T-helper 17 cell (primary cell): Measurements from ENCODE around the gene PRKCE. TPM values are rescaled to one million over a fixed set of nuclear protein-coding genes. Genes with fewer than 3 reads are reported as not detected.

Experiments
- ATAC-seq: fragments of 150-1000 bp; cut with Tn5 transposase; 2 replicates; pipeline ENCODE4 v1.10.0; 2021; ENCODE audit warnings: mild to moderate bottlenecking, moderate library complexity
- DNase-seq, 3 donors: peaks; one replicate each; pipeline versions ENCODE4 v3.0.0 to v3.0.0-alpha.2; 2020 to 2021
- H3K9me3 ChIP-seq: one replicate; pipeline ENCODE4 v1.7.0; 2013; ENCODE audit warnings: low read length, mild to moderate bottlenecking; ENCODE audit not compliant: control insufficient read depth, poor library complexity, severe bottlenecking
- H3K27ac Mint-ChIP-seq: one replicate; pipeline ENCODE4 v1.8.0; 2022; ENCODE audit warnings: mild to moderate bottlenecking, moderate library complexity, mixed read lengths
- H3K27me3 Mint-ChIP-seq: one replicate; pipeline ENCODE4 v1.8.0; 2022; ENCODE audit warnings: mixed read lengths
- H3K36me3 Mint-ChIP-seq: one replicate; pipeline ENCODE4 v1.8.0; 2022; ENCODE audit warnings: low read depth, mixed read lengths
- H3K4me1 Mint-ChIP-seq: one replicate; pipeline ENCODE4 v1.8.0; 2022; ENCODE audit warnings: mild to moderate bottlenecking, mixed read lengths
- H3K4me3 Mint-ChIP-seq: one replicate; pipeline ENCODE4 v1.8.0; 2022; ENCODE audit warnings: mild to moderate bottlenecking, moderate library complexity, mixed read lengths
- total RNA-seq, 4 donors: library from RNA in 2 of 4; stranded (reverse) in 2 of 4; gene quantifications; one replicate each; pipeline ENCODE4 v1.2.3 and lab custom pipeline; 2022 to 2026

The PRKCE gene
- total RNA-seq, 2 donors from 2014 or later = 17.6 to 23.7 TPM

DNA sequence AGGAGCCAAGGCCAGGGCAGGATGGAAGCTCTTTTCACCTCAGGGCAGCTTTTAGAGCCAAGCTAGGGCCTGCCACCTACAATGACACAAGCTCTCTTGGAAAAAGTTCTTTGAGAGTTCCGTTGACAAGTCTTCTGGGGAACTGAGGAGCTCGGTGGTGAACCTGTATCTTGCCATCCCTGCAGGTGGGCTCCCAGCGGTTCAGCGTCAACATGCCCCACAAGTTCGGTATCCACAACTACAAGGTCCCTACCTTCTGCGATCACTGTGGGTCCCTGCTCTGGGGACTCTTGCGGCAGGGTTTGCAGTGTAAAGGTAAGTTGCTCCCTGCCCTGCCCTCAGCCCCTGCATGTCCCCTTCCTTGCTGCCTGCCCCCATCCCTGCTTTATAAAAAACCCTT is 332.9 kb downstream of the PRKCE start:
- H3K27me3 Mint-ChIP-seq = no peaks in the 10 kb centered on the region
- peaks cover 11% of the 10 kb centered on the region for H3K4me1 Mint-ChIP-seq
- ATAC-seq (no peak), DNase-seq (no peak)
- peaks cover 19% of the 10 kb centered on the region for H3K36me3 Mint-ChIP-seq
- no peak overlapping the region for H3K27ac Mint-ChIP-seq
- H3K9me3 ChIP-seq = no peaks in the 10 kb centered on the region
- no peak overlapping the region for H3K4me3 Mint-ChIP-seq

GRCh38 chr2:45984896-45985473 is 333.5 kb downstream of the PRKCE start:
- Mint-ChIP-seq H3K27ac (no peak overlapping the region), H3K36me3 (peaks cover 19% of the 10 kb centered on the region), H3K27me3 (no peaks in the 10 kb centered on the region), H3K4me1 (peaks cover 11% of the 10 kb centered on the region), H3K4me3 (peak overlapping the region; percentile 49)
- DNase-seq = no peak
- no peaks in the 10 kb centered on the region for H3K9me3 ChIP-seq
- ATAC-seq = no peak

DNA sequence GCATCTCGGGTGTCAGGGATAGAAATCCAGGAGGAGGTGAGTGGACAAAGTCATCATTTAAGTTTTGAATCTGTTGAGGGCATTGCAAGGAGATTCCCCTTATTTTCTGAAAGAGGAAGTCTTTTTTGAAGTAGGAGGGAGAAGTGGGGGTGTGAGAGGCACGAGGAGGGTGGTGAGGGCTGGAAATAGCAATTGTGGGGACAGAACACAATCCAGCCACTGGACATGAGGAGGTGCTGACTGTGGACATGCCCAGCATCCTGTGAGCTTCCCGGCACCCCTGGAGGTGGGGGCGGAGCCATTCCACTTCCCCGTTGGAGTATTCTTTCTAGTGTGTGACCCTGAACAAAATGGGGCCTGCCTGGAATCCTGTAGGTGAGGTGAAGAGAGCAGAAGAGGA is 335.0 kb downstream of the PRKCE start:
- no peaks in the 10 kb centered on the region for H3K9me3 ChIP-seq
- H3K27me3 Mint-ChIP-seq = no peaks in the 10 kb centered on the region
- ATAC-seq = no peak
- H3K4me3 Mint-ChIP-seq = no peak overlapping the region
- peaks cover 11% of the 10 kb centered on the region for H3K4me1 Mint-ChIP-seq
- no peak overlapping the region for H3K27ac Mint-ChIP-seq
- H3K36me3 Mint-ChIP-seq = peaks cover 19% of the 10 kb centered on the region
- no peak for DNase-seq

DNA sequence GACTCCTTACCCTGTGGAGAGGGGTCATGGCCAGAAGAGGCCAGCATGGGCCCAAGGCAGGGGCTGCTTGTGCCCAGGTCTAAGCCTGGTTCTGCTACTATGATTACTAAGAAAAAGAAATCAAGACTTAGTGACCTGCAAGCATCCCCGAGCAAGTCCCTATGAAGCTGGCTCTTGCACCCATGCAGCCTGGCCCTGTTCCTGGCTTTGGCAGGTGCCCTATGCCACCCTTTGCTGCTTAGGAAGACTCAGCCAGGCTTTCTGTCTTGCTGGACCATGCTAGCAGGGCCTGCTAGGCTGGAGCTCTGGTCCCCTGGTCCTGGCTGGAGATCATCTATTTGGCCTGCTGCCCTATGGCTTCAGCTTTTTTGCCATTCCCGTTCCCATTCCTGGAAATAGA is 336.4 kb downstream of the PRKCE start:
- H3K36me3 Mint-ChIP-seq = peaks cover 12% of the 10 kb centered on the region
- no peak for DNase-seq
- H3K9me3 ChIP-seq = no peaks in the 10 kb centered on the region
- ATAC-seq = no peak
- no peaks in the 10 kb centered on the region for H3K27me3 Mint-ChIP-seq
- no peak overlapping the region for H3K27ac Mint-ChIP-seq
- peaks cover 8% of the 10 kb centered on the region for H3K4me1 Mint-ChIP-seq
- no peak overlapping the region for H3K4me3 Mint-ChIP-seq

DNA sequence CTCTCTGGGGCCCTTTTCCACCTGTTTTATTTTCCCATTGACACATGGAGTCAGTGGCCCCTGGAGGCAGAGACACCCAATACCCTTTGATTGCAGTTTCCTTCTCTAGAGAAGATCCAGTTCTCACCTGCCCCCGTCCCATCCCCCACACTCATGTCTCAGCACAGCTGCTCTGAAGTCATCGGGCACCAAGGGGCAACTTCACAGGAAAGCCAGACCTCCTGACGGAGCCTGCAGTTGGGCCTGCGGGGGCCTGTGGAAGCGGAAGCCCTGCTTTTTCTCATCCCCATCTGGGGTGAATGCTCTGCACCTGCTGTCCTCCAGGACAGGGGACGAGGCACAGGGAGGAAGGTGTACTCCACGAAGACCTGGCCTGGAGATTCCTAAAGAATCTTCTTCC is 337.4 kb downstream of the PRKCE start:
- ATAC-seq (no peak), DNase-seq (no peak)
- Mint-ChIP-seq H3K4me3 (no peak overlapping the region), H3K36me3 (peaks cover 12% of the 10 kb centered on the region), H3K27ac (peak overlapping the region; percentile 45), H3K4me1 (peaks cover 11% of the 10 kb centered on the region), H3K27me3 (no peaks in the 10 kb centered on the region)
- H3K9me3 ChIP-seq = no peaks in the 10 kb centered on the region

GRCh38 chr2:45990131-45990530 is 338.7 kb downstream of the PRKCE start:
- H3K27me3 Mint-ChIP-seq = no peaks in the 10 kb centered on the region
- H3K27ac Mint-ChIP-seq = no peak overlapping the region
- H3K36me3 Mint-ChIP-seq = peaks cover 12% of the 10 kb centered on the region
- H3K4me1 Mint-ChIP-seq = peaks cover 9% of the 10 kb centered on the region
- ATAC-seq = no peak
- DNase-seq = no peak
- no peak overlapping the region for H3K4me3 Mint-ChIP-seq
- H3K9me3 ChIP-seq = no peaks in the 10 kb centered on the region

DNA sequence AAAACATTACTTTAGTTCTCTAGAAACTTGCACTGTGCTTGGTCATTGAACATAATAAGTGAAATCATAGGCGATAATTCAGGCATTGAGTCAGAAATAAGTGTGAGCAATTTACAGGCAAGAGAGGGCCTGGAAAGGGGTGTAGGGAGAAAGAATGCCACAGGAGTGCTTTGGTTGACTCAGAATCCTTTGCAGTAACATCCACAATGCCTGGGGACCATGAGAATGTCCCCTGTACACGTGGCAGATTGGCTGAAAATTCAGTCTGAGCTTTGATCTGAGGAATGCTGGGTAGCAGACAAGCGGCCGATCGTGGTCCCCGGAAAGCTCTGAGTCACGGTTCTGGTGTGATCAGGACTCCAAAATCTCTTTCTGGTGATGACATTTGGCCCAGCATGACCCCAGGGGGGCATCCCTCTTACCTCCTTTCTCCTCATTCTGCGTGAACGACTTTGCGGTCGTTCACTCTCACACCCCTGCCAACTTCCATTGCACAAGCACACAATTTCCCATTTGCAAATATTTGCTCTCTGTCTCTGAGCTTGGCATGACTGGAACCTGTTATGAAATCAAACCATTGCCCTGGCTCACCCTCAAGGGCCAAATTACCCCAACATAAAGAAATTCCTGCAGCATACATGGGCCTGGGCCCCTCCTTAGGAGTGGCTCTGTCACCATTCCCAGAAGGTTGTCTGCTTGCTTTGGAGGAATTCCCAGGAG is 340.7 kb downstream of the PRKCE start:
- no peaks in the 10 kb centered on the region for H3K27me3 Mint-ChIP-seq
- H3K27ac Mint-ChIP-seq = no peak overlapping the region
- no peaks in the 10 kb centered on the region for H3K9me3 ChIP-seq
- DNase-seq (no peak), ATAC-seq (no peak)
- peaks cover 2% of the 10 kb centered on the region for H3K36me3 Mint-ChIP-seq
- H3K4me3 Mint-ChIP-seq = no peak overlapping the region
- H3K4me1 Mint-ChIP-seq = peaks cover 6% of the 10 kb centered on the region

- H3K4me1 Mint-ChIP-seq = peaks cover 6% of the 10 kb centered on the region
- no peak overlapping the region for H3K27ac Mint-ChIP-seq
- H3K27me3 Mint-ChIP-seq = no peaks in the 10 kb centered on the region
- peaks cover 2% of the 10 kb centered on the region for H3K36me3 Mint-ChIP-seq
- H3K9me3 ChIP-seq = no peaks in the 10 kb centered on the region
- H3K4me3 Mint-ChIP-seq = no peak overlapping the region
- ATAC-seq = no peak
- no peak for DNase-seq
Measured at GRCh38 chr2:45992741-45993475, 341.4 kb downstream of the PRKCE start.

DNA sequence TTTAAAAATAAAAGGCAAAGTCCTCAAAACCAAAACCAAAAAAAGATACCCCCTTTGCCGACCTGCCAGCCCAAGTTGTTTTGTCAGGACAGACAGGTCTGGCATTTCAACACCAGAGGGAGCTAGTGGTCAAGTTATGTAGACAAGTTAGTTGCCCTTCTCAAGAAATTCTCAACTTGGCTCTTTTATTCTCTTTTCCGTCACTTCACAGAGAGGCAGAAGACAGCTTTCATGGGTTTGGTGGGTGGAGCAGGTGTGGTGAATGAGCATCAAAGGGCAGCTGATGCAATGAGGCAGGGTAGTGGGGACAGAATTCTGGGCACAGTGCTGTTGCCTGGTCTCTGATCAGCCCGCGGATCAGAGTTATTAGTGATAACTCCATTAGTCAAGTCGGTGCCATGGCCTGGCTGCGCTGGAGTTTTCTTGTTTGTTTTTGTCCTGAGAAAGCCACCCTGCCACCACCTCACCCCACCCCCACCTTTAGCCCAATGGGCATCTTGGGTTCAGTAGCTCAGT is 342.1 kb downstream of the PRKCE start:
- H3K9me3 ChIP-seq = no peaks in the 10 kb centered on the region
- H3K36me3 Mint-ChIP-seq = peaks cover 2% of the 10 kb centered on the region
- H3K4me1 Mint-ChIP-seq = peaks cover 6% of the 10 kb centered on the region
- DNase-seq (peak in 2 of 3 donors; percentile 13 to 40), ATAC-seq (peak; percentile 54)
- H3K4me3 Mint-ChIP-seq = no peak overlapping the region
- H3K27ac Mint-ChIP-seq = no peak overlapping the region
- no peaks in the 10 kb centered on the region for H3K27me3 Mint-ChIP-seq

DNA sequence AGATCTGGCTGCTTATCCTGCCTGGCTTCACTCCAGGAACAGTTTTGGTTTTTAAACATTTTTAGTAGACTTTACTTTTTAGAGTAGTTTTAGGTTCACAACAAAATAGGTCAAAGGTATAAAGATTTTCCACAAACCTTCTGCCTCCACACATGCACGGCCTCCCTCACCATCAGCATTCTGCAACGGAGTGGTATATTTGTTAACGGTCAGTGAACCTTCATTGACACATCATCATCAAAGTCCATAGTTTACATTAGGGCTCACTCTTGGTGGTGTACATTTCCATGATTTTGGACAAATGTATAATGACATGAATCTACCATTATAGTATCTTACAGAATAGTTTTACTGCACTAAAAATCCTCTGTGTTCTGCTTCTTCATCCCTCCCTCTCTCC is 342.6 kb downstream of the PRKCE start:
- ATAC-seq (no peak), DNase-seq (no peak)
- Mint-ChIP-seq H3K27ac (no peak overlapping the region), H3K4me1 (peaks cover 6% of the 10 kb centered on the region), H3K27me3 (no peaks in the 10 kb centered on the region), H3K4me3 (no peak overlapping the region), H3K36me3 (peaks cover 2% of the 10 kb centered on the region)
- no peaks in the 10 kb centered on the region for H3K9me3 ChIP-seq

- Mint-ChIP-seq H3K36me3 (peaks cover 12% of the 10 kb centered on the region), H3K27ac (no peak overlapping the region), H3K4me1 (peaks cover 9% of the 10 kb centered on the region), H3K4me3 (no peak overlapping the region), H3K27me3 (no peaks in the 10 kb centered on the region)
- no peak for ATAC-seq
- no peak for DNase-seq
- H3K9me3 ChIP-seq = no peaks in the 10 kb centered on the region
Measured at GRCh38 chr2:46000660-46001059, 349.2 kb downstream of the PRKCE start.

DNA sequence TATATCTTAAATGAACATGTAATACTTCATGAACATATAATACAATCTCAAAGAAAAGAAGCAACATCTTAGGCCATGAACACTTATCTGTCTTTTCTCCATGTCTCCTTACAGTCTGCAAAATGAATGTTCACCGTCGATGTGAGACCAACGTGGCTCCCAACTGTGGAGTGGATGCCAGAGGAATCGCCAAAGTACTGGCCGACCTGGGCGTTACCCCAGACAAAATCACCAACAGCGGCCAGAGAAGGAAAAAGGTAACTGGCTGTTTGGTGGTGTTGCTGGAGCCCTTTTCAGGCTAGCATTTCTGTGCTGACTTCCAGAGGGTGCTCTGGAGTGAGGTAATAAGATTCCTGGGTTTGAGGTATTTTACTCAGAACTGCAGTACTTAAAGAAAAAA is 349.8 kb downstream of the PRKCE start:
- ATAC-seq (no peak), DNase-seq (no peak)
- no peaks in the 10 kb centered on the region for H3K9me3 ChIP-seq
- Mint-ChIP-seq H3K27me3 (no peaks in the 10 kb centered on the region), H3K27ac (no peak overlapping the region), H3K36me3 (peaks cover 12% of the 10 kb centered on the region), H3K4me1 (peaks cover 8% of the 10 kb centered on the region), H3K4me3 (no peak overlapping the region)

GRCh38 chr2:46001741-46002506 is 350.4 kb downstream of the PRKCE start:
- Mint-ChIP-seq H3K27me3 (no peaks in the 10 kb centered on the region), H3K36me3 (peaks cover 12% of the 10 kb centered on the region), H3K4me1 (peaks cover 8% of the 10 kb centered on the region), H3K4me3 (no peak overlapping the region), H3K27ac (no peak overlapping the region)
- DNase-seq = no peak
- ATAC-seq = no peak
- H3K9me3 ChIP-seq = no peaks in the 10 kb centered on the region
